ENCODE measurements around the gene IRAK1.

- TF ChIP-seq CTCF (IDR thresholded peaks at IDR 0.05; ENCODE audit: low read length) (no peak), EZH2 (optimal IDR thresholded peaks at IDR 0.05; ENCODE audit: low read depth, low read length) (no peak), EZH2phosphoT487 (IDR thresholded peaks at IDR 0.05; ENCODE audit: low read length) (no peak)
Measured at GRCh38 chrX:154056770-154057241, 37.1 kb upstream of the IRAK1 start.

Measured in MM.1S (cell line).